GM18507 (cell line): ENCODE results near the gene RPL18.

ENCODE experiments used
- DNase-seq: peaks from one replicate; pipeline ENCODE4 v3.0.0; 2011; ENCODE audit warnings: low read depth; ENCODE audit not compliant: insufficient read length; ENCODE audit errors: extremely low spot score
- FAIRE-seq: peaks from 2 replicates; lab custom pipeline; 2011; peaks lifted over from hg19 to GRCh38; lab: Jason Lieb, UNC

Gene RPL18

GRCh38 chr19:48645620-48646000, 26.6 kb upstream of the RPL18 start:
- no peak for DNase-seq
- no peak for FAIRE-seq

GRCh38 chr19:48644839-48645619, 26.1 kb upstream of the RPL18 start:
- FAIRE-seq, result peak; percentile 68
- no peak for DNase-seq

GRCh38 chr19:48644355-48644754, 25.4 kb upstream of the RPL18 start:
- DNase-seq, result no peak
- no peak for FAIRE-seq

- FAIRE-seq, result no peak
- no peak for DNase-seq
These were observed 23.9 kb upstream of the RPL18 start for GRCh38 chr19:48642862-48643261.

GRCh38 chr19:48641850-48642249, 22.9 kb upstream of the RPL18 start:
- no peak for DNase-seq
- no peak for FAIRE-seq

GRCh38 chr19:48639483-48640375, 20.8 kb upstream of the RPL18 start:
- no peak for FAIRE-seq
- no peak for DNase-seq

GRCh38 chr19:48638831-48639381, 19.9 kb upstream of the RPL18 start:
- no peak for FAIRE-seq
- DNase-seq, result no peak

GRCh38 chr19:48637948-48638830, 19.2 kb upstream of the RPL18 start:
- no peak for DNase-seq
- no peak for FAIRE-seq

- DNase-seq (peak; percentile 80), FAIRE-seq (peak; percentile 96)
These were observed 18.5 kb upstream of the RPL18 start for GRCh38 chr19:48637449-48637947.

GRCh38 chr19:48636859-48637448, 18.0 kb upstream of the RPL18 start, which contains the start of gene DBP:
Gene DBP (minus strand): TSS chr19:48637379. CDS start chr19:48636994, 385 bp downstream.
- FAIRE-seq (no peak), DNase-seq (no peak)

- no peak for DNase-seq
- no peak for FAIRE-seq
These were observed 17.2 kb upstream of the RPL18 start for GRCh38 chr19:48635966-48636858.

- FAIRE-seq (peak; percentile 72), DNase-seq (no peak)
These were observed 16.4 kb upstream of the RPL18 start for GRCh38 chr19:48635263-48635965.

- peak; percentile 70 for DNase-seq
- peak; percentile 94 for FAIRE-seq
These were observed 15.7 kb upstream of the RPL18 start for GRCh38 chr19:48634424-48635262.

- FAIRE-seq (no peak), DNase-seq (no peak)
These were observed 15.0 kb upstream of the RPL18 start for GRCh38 chr19:48634036-48634342.

- DNase-seq, result no peak
- FAIRE-seq, result peak; percentile 41
These were observed 14.4 kb upstream of the RPL18 start for GRCh38 chr19:48633148-48634035.

- FAIRE-seq (no peak), DNase-seq (no peak)
These were observed 13.7 kb upstream of the RPL18 start for GRCh38 chr19:48632692-48633147.
